ENCODE results near the gene PARN. TPM values are rescaled to one million over a fixed set of nuclear protein-coding genes. Genes with fewer than 3 reads are reported as not detected.

Gene PARN
- total and polyA plus RNA-seq, 9 of the 15 experiments (the other 6 are each of a cell fraction or from before 2014, with no cell fraction given) = 9.6 to 51.3 (median 40.4) TPM

- TF ChIP-seq ZNF407 (IDR thresholded peaks at IDR 0.05; ENCODE audit: low read depth) (no peak), TCF15 (CRISPR knock-in tag; IDR thresholded peaks at IDR 0.05) (no peak), SIN3A (IDR thresholded peaks at IDR 0.05; ENCODE audit: borderline replicate concordance in 2 of 2, control insufficient read depth in 1 of 2, low read depth in 2 of 2, low read length in 2 of 2) (no peak), TRIM24 (IDR thresholded peaks at IDR 0.05) (no peak), ARHGAP35 (IDR thresholded peaks at IDR 0.05; ENCODE audit: partially characterized antibody) (no peak)
Measured at GRCh38 chr16:14452066-14452465, 178.0 kb downstream of the PARN start (continued).

Measured in K562 (cell line).